HG02798 (cell line): ENCODE results near the gene FICD.
"Not testable (repeated sequence)": the region's sequence is repeated elsewhere in the genome, so short reads cannot be mapped to it uniquely, and the experiment has no call there.

ENCODE experiments used
- ATAC-seq: cut with Tn5 transposase; IDR thresholded peaks from one replicate; pipeline ENCODE4 v1.9.1; 2021; ENCODE audit warnings: mild to moderate bottlenecking; ENCODE audit not compliant: unreplicated experiment, poor library complexity

Gene FICD

GRCh38 chr12:108514973-108515814 lies at the start of gene FICD:
Gene FICD (plus strand): TSS chr12:108515277. CDS start chr12:108516973, 1,696 bp downstream.
- ATAC-seq = peak; percentile 90

- ATAC-seq = no peak
Observed at GRCh38 chr12:108465417-108465816, 49.7 kb upstream of the FICD start.

- ATAC-seq = no peak
Observed at GRCh38 chr12:108468196-108468968, 46.7 kb upstream of the FICD start.

- no peak for ATAC-seq
Observed at GRCh38 chr12:108473400-108474055, 41.5 kb upstream of the FICD start.

DNA sequence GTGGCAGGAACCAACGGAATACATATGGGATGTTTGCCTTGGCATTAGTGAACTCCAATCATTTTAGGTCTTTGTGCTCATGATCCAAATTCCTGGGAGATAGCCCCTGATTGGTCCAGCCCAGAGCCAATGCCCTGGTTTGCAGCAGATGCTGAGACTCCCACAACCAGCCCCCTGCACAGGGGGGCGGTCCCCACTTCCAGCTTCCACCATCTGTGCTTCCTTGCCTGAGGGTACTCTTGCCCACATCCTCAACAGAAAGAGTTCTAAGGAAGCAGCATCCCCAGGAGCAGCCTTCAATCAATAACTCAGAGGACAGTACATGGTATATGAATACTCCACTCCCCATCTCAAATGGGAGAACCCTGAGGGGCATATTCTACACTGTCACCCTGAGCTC lies 39.7 kb upstream of the FICD start:
- ATAC-seq = no peak

DNA sequence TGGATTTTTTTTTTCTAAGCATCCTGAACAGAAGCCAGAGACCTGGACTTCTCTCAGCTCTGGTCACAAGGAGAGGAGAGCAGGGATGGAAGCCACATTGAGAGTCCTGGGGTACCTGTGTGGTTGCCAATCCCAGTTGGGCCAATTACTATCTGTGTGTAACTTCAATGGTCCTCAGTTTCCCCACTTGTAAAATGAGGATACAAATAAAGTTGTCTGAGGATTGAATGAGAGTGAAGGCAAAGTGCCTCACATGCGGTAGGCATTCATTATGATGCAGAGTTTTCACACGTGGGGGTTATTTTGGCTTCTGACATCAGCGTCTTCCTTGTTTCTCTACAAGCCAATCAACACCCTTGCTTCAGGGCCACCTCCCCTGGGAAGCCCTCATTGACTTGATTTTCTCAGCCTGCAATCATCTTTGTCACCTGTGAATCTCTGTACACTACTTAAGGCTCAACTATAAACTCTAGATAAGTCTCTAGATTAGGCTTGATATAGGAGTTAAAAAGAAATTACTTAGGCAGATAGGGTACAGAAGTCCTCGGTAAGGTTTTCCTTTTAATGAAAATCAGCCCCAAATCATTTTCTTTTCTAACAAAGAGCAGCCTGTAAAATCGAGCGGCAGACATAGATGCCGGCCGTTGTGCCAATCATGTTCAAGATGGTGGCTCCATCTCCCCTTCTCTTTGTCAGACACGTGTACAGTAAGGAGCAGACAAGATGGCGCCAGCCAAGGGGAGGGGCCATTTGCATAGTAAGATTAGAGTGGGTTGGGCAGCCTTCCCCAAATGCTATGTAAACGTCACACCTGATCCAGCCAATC lies 37.8 kb upstream of the FICD start:
- no peak for ATAC-seq

DNA sequence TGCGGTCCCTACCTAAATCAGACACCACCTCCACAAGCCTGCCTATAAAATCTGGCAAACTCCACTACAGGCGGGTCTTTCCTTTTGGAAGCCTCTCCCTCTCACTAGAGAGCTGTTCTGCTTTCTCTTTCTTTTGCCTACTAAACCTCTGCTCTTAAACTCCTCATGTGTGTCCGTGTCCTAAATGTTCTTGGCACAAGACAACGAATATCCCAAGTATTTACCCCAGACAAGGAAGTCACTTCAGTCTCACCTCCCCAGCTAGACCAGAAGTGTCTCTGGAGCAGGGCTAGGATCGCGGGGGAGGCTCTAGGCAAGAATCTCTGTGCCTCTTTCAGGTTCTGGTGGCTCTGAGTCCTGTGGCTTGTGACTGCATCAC lies 37.2 kb upstream of the FICD start:
- ATAC-seq = no peak

DNA sequence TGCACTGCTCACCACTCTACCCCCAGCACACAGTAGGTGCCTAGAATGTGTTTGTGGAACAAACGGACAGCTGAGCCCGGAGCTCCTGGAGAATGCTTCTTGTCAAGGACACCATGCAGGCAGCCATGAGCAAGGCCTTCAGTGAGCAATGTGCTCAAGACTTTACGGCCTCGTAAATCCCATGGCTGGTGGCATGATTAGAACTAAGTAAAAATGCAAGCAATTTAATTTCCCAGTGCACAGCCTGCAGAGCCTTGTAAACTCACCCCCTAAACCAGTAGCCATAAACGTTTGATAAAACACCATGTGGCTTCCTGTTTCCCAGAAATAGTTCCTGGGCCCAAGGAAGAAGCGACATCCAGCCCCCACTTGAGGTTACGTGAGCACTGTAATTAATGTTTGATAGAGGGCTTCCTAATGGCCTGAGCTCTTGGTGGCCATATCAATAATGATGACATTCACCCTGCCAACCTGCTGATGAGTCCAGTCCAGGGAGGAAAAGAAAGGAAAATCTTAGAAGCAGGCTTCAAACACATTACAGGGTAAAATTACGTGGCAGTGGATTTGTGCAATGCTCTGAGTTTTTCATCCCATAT lies 36.4 kb upstream of the FICD start:
- ATAC-seq = no peak

GRCh38 chr12:108479364-108480070 lies 35.6 kb upstream of the FICD start:
- no peak for ATAC-seq

DNA sequence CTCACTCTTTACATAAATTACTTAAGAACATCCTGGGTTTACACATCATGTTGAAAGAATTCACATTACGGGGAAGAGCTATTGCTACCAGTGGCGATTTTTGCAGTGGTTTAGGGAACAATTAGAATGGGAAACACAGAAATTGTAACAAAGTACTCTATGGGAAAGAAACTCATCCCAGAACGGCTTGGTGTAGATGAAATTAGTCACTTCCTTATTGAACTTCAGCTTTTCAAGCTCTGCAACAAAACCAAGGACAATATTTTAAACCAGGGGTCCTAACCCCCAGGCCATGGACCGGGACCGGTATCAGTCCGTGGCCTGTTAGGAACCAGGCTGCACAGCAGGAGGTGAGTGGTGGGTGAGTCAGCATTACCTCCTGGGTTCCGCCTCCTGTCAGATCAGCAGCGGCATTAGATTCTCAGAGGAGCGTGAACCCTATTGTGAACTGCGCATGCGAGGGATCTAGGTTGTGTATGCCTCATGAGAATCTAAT lies 32.3 kb upstream of the FICD start:
- ATAC-seq = no peak

GRCh38 chr12:108483213-108484059 lies 31.6 kb upstream of the FICD start:
- ATAC-seq = no peak

DNA sequence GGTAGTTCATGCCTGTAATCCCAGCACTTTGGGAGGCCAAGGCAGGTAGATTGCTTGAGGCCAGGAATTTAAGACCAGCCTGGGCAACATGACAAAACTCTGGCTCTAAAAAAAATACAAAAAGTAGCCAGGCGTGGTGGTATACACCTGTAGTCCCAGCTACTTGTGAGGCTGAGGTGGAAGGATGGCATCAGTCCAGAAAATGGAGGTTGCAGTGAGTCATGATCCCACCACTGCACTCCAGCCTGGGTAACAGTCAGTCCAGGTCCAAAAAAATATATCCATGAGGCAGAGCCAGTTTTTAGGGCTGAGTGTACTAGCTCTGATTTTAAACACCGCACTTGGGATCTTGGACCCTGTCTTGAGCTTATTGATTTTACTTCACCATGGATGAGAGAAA lies 30.6 kb upstream of the FICD start:
- ATAC-seq = no peak

- no peak for ATAC-seq
Observed at GRCh38 chr12:108484845-108485244, 30.2 kb upstream of the FICD start.

- ATAC-seq = not testable (repeated sequence)
Observed at GRCh38 chr12:108485371-108485770, 29.7 kb upstream of the FICD start.

- not testable (repeated sequence) for ATAC-seq
Observed at GRCh38 chr12:108487029-108487428, 28.0 kb upstream of the FICD start.

GRCh38 chr12:108491256-108491655 lies 23.8 kb upstream of the FICD start:
- no peak for ATAC-seq

DNA sequence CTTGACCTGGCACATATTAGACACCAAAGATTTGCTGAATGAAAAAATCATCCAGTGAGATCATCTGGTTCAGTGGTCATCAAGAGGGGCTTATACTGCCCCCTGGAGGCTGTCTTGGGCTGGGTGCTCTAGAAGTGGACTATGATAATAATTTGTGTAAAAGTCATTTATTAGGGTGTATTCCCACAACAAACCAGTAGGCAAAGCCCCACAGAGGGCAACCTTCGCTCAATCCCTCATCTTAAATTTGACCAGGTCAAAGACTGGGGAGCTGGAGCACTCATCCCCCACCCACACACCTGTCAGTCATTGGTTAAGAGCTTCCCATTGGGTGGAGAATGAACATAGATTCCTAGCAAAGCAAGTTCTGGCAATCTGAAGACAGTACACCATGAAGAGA lies 20.0 kb upstream of the FICD start:
- ATAC-seq = no peak
